ENCODE measurements around the gene IMPACT. TPM values are rescaled to one million over a fixed set of nuclear protein-coding genes. Genes with fewer than 3 reads are reported as not detected.
A peak's percentile ranks its signal among the peaks of the same experiment; 100 is the strongest.

IMPACT gene
- total RNA-seq, 1 donor from 2014 or later, result 25.6 TPM

DNA sequence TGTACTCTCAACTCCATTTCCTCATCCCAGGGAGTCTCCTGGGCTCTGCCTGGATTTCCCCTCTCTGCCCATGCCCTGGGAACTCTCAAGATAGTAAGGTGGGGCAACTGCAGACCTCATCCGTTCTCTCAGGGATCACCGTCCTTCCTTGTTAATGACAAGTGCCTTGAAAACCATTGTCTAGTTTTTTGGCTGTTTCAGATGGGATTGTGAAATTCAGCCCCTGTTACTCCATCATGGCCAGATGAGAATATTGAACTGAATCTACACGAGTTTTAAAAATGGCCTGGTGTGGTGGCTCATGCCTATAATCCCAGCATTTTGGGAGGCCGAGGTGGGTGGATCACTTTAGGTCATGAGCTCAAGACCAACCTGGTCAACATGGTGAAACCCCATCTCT is 33.3 kb downstream of the IMPACT start:
- TF ChIP-seq, protein P1, sequence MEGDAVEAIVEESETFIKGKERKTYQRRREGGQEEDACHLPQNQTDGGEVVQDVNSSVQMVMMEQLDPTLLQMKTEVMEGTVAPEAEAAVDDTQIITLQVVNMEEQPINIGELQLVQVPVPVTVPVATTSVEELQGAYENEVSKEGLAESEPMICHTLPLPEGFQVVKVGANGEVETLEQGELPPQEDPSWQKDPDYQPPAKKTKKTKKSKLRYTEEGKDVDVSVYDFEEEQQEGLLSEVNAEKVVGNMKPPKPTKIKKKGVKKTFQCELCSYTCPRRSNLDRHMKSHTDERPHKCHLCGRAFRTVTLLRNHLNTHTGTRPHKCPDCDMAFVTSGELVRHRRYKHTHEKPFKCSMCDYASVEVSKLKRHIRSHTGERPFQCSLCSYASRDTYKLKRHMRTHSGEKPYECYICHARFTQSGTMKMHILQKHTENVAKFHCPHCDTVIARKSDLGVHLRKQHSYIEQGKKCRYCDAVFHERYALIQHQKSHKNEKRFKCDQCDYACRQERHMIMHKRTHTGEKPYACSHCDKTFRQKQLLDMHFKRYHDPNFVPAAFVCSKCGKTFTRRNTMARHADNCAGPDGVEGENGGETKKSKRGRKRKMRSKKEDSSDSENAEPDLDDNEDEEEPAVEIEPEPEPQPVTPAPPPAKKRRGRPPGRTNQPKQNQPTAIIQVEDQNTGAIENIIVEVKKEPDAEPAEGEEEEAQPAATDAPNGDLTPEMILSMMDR (IDR thresholded peaks at IDR 0.05), result no peak
- Histone ChIP-seq H3K9me3 (no peaks in the 10 kb centered on the region), H3K36me3 (no peaks in the 10 kb centered on the region), H3K27ac (no peak overlapping the region), H3K4me1 (no peaks in the 10 kb centered on the region), H3K4me3 (no peak overlapping the region), H3K27me3 (ENCODE audit: low read depth) (no peaks in the 10 kb centered on the region)
- intact Hi-C loops (cut with DNase I), result no loop called here
- DNase-seq, result no peak
- no peak for ATAC-seq

DNA sequence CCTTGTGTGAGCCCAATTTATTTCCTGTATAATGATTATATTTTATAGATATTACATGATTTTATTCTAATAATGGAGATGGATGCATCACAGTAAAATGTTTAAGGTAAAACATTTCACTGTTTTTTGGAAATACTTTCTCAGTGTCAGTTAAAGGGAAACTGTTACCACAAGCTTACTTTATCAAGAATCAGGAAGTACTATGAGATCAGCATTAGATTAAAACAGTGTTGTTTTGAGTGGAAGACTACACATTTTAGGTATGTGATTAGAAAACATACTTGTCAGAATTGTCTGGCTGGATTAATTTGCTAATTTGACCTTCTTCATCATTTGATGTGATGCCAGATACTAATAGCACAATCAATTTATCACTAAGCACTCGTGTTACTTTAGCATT is 33.9 kb downstream of the IMPACT start, which contains the start of gene HRH4:
Gene HRH4 (plus strand): TSS at position 250 of the 400 bp plus-strand sequence. CDS start 92 bp downstream, at position 342.
- DNase-seq, result no peak
- no peak within 1 kb of the TSS for H3K27ac ChIP-seq
- no peaks in the 10 kb centered on the region for H3K27me3 ChIP-seq (ENCODE audit: low read depth)
- no peak within 1 kb of the TSS for H3K4me3 ChIP-seq
- H3K36me3 ChIP-seq, result no peaks in the 10 kb centered on the region
- TF ChIP-seq, protein P1 (IDR thresholded peaks at IDR 0.05), result no peak
- intact Hi-C loops (cut with DNase I), result no loop called here
- ATAC-seq, result no peak
- H3K4me1 ChIP-seq, result no peaks in the 10 kb centered on the region
- H3K9me3 ChIP-seq, result no peaks in the 10 kb centered on the region

DNA sequence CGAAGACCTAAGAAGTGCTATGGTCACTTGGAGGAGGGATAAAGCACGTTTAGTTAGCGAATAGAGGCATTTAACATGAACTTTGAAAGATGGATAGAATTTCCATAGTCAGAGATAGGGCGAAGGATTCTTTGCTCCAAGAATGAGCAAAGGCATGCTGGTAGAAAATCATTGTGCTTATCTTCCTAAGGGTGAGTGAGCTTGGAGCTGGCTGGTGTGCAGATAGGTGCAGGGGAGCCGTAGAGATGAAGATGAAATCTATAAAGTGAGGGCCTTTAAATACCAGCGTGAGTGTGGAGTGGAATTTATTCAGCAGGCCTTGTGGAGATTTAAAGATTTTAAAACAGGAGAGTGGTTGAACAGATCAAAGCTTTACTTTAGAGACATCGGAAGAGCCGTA is 35.5 kb downstream of the IMPACT start:
- Histone ChIP-seq H3K36me3 (no peaks in the 10 kb centered on the region), H3K27me3 (ENCODE audit: low read depth) (no peaks in the 10 kb centered on the region), H3K9me3 (no peaks in the 10 kb centered on the region), H3K4me1 (no peaks in the 10 kb centered on the region), H3K27ac (no peak overlapping the region), H3K4me3 (no peak overlapping the region)
- intact Hi-C loops (cut with DNase I), result no loop called here
- ATAC-seq, result no peak
- DNase-seq, result no peak
- TF ChIP-seq, protein P1 (IDR thresholded peaks at IDR 0.05), result no peak

DNA sequence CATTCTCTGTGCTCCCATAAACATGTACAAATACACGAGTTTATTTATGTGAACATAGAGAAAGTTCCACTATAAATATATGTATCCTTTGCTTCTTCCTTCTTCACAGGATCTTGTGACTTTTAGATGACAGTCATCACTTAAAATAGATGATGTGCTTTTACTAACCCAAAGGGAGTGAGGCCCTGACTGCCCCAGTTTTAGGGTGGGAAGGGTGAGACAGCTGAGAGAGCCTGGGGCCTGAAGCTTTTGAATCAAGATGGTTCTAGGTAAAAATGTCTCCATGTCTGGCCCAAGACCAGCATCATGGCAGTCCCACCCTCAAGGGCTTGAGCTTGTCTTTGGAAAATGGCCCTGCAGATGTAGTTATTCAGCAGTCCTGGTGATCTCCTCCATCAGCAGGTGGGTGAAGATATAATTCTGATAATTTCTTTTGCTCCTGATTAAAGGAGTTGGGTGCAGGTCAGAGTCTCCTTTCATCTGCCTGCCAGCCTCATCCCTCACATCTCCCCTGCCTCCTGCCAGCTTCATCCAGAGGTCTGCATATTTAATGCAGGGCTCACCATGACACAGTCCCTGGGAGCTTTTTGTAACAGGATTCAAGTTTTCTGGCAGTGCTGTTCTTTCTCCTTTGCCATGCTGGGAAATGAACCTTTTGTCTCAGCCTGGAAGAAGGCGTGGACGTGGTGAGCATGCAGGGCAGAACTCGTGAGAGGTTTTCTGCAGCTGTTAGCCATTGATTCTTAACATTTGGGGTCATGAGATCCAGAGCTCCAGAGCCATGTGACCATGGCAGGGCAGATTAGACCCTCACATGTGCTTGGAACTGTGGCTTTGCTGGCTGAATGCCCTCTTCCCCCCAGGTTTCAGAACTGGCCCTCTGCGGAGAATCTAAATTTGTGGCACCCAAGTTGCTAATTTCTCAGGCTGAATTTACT is 36.6 kb downstream of the IMPACT start:
- H3K4me1 ChIP-seq, result no peaks in the 10 kb centered on the region
- H3K36me3 ChIP-seq, result no peaks in the 10 kb centered on the region
- H3K27ac ChIP-seq, result no peak overlapping the region
- no peaks in the 10 kb centered on the region for H3K27me3 ChIP-seq (ENCODE audit: low read depth)
- no peak for DNase-seq
- TF ChIP-seq, protein P1 (IDR thresholded peaks at IDR 0.05), result no peak
- no peak overlapping the region for H3K4me3 ChIP-seq
- intact Hi-C loops (cut with DNase I), result no loop called here
- H3K9me3 ChIP-seq, result no peaks in the 10 kb centered on the region
- ATAC-seq, result no peak

DNA sequence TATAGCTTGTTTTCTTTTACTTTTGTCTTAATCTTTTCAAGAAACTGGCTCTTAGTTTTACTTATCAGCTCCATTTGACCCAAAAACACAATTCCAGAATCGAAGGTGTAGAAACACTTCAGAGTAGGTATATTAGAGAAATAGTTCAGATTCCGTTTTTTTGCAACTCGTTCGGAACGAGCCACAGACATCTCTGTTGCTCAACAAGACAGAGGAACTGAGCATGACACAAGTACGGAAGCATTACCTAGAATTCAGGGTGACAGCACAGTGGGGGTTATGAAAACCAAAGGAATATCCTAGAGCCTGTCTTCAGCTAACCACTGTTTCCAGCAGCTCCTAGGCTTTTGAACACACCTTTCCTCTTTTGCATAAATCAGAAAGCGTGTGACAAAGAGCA is 39.0 kb downstream of the IMPACT start:
- H3K4me1 ChIP-seq, result no peaks in the 10 kb centered on the region
- TF ChIP-seq, protein P1 (IDR thresholded peaks at IDR 0.05), result no peak
- ATAC-seq (peak; percentile 42 to 51), DNase-seq (no peak)
- intact Hi-C loops (cut with DNase I), result no loop called here
- no peak overlapping the region for H3K27ac ChIP-seq
- no peaks in the 10 kb centered on the region for H3K27me3 ChIP-seq (ENCODE audit: low read depth)
- no peaks in the 10 kb centered on the region for H3K36me3 ChIP-seq
- no peaks in the 10 kb centered on the region for H3K9me3 ChIP-seq
- H3K4me3 ChIP-seq, result no peak overlapping the region
